Fibroblast of mammary gland (primary cell): Measurements from ENCODE around the gene METTL25B.
A peak's percentile ranks its signal among the peaks of the same experiment; 100 is the strongest.

Source experiments
- DNase-seq: peaks from one replicate; pipeline ENCODE4 v3.0.0-alpha.2; 2010; ENCODE audit warnings: low read depth
- H3K4me3 ChIP-seq: 2 replicates; pipeline ENCODE4 v1.5.1; 2011; ENCODE audit warnings: low read depth, mild to moderate bottlenecking, low read length, moderate library complexity; ENCODE audit not compliant: control insufficient read depth
- TF ChIP-seq, protein P1 (sequence below): conservative IDR thresholded peaks from 2 replicates; pipeline ENCODE4 v1.5.1; 2011; ENCODE audit warnings: low read depth, low read length, inconsistent platforms; ENCODE audit not compliant: control insufficient read depth, insufficient read depth

METTL25B gene

GRCh38 chr1:156765666-156766065 lies 37.4 kb downstream of the METTL25B start:
- no peak overlapping the region for H3K4me3 ChIP-seq
- no peak for DNase-seq
- TF ChIP-seq, protein P1, sequence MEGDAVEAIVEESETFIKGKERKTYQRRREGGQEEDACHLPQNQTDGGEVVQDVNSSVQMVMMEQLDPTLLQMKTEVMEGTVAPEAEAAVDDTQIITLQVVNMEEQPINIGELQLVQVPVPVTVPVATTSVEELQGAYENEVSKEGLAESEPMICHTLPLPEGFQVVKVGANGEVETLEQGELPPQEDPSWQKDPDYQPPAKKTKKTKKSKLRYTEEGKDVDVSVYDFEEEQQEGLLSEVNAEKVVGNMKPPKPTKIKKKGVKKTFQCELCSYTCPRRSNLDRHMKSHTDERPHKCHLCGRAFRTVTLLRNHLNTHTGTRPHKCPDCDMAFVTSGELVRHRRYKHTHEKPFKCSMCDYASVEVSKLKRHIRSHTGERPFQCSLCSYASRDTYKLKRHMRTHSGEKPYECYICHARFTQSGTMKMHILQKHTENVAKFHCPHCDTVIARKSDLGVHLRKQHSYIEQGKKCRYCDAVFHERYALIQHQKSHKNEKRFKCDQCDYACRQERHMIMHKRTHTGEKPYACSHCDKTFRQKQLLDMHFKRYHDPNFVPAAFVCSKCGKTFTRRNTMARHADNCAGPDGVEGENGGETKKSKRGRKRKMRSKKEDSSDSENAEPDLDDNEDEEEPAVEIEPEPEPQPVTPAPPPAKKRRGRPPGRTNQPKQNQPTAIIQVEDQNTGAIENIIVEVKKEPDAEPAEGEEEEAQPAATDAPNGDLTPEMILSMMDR, result no peak

GRCh38 chr1:156766298-156767100 lies 38.2 kb downstream of the METTL25B start:
- TF ChIP-seq, protein P1, result no peak
- H3K4me3 ChIP-seq, result peak overlapping the region; percentile 91
- DNase-seq, result no peak

GRCh38 chr1:156767101-156767878 lies 39.0 kb downstream of the METTL25B start, which contains the start of gene PRCC:
TSS of gene PRCC (plus strand) at chr1:156767535. CDS start at chr1:156767772, 237 bp downstream.
- TF ChIP-seq, protein P1, result no peak
- peak within 1 kb of the TSS; percentile 91 for H3K4me3 ChIP-seq
- peak; percentile 100 for DNase-seq

DNA sequence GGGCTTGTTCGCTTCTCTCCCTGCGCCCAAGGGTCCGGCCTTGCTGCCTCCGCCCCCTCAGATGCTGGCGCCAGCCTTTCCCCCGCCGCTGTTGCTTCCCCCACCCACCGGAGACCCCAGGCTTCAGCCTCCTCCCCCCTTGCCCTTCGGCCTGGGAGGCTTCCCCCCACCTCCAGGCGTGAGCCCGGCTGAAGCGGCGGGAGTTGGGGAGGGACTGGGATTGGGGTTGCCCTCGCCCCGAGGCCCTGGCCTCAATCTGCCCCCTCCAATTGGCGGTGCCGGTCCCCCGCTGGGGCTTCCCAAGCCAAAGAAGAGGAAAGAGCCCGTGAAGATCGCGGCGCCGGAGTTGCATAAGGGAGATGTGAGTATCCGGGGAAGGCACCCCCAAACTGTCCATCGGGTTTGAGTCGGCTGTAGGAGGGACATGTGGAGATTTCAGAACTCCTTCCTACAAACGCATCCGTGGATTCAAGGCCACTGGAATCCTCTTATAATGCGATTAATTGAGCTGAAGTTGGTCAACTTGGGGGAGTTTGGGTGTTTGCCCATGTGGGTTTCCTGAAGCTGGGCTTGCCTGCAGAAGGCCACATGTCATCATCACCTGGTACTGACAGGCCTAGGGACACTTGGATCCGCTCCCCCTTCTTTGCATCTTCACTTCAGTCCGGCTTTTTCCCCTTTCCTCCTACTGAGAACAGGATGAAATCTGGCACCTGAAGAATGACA lies 39.8 kb downstream of the METTL25B start:
- TF ChIP-seq, protein P1, result no peak
- no peak for DNase-seq
- H3K4me3 ChIP-seq, result peak overlapping the region; percentile 91

- H3K4me3 ChIP-seq, result peak overlapping the region; percentile 91
- TF ChIP-seq, protein P1, result no peak
- no peak for DNase-seq
Measured at GRCh38 chr1:156768610-156769295, 40.5 kb downstream of the METTL25B start.

GRCh38 chr1:156772222-156772621 lies 44.0 kb downstream of the METTL25B start:
- no peak for DNase-seq
- no peak overlapping the region for H3K4me3 ChIP-seq
- TF ChIP-seq, protein P1, result no peak
